Neural progenitor cell (in vitro differentiated cells): ENCODE results near the gene SLC25A29.

ENCODE experiments used
- CTCF ChIP-seq: fragments of 200-600 bp; sonication (generic); IDR thresholded peaks from 2 replicates; pipeline ENCODE4 v1.5.1; 2017; ENCODE audit warnings: antibody characterized with exemption, mild to moderate bottlenecking
- EZH2phosphoT487 ChIP-seq: fragments of 200-600 bp; sonication (generic); IDR thresholded peaks from 2 replicates; pipeline ENCODE4 v1.6.1; 2017; ENCODE audit warnings: antibody characterized with exemption

GRCh38 chr14:100328495-100329163, 22.4 kb upstream of the SLC25A29 start:
- TF ChIP-seq EZH2phosphoT487 (no peak), CTCF (no peak)
